ENCODE measurements around the gene BRINP1.
"Not testable (repeated sequence)": the region's sequence is repeated elsewhere in the genome, so short reads cannot be mapped to it uniquely, and the experiment has no call there.

The BRINP1 gene

GRCh38 chr9:119180897-119181296 is 188.3 kb downstream of the BRINP1 start:
- Histone ChIP-seq H3K27ac (no peak overlapping the region), H3K36me3 (no peaks in the 10 kb centered on the region), H3K27me3 (ENCODE audit: insufficient read depth, low read depth, severe bottlenecking) (no peaks in the 10 kb centered on the region), H3K9me3 (ENCODE audit: severe bottlenecking) (no peaks in the 10 kb centered on the region), H3K4me3 (ENCODE audit: low read depth, low read length) (no peak overlapping the region)
- DNase-seq: no peak
- TF ChIP-seq, protein P1, sequence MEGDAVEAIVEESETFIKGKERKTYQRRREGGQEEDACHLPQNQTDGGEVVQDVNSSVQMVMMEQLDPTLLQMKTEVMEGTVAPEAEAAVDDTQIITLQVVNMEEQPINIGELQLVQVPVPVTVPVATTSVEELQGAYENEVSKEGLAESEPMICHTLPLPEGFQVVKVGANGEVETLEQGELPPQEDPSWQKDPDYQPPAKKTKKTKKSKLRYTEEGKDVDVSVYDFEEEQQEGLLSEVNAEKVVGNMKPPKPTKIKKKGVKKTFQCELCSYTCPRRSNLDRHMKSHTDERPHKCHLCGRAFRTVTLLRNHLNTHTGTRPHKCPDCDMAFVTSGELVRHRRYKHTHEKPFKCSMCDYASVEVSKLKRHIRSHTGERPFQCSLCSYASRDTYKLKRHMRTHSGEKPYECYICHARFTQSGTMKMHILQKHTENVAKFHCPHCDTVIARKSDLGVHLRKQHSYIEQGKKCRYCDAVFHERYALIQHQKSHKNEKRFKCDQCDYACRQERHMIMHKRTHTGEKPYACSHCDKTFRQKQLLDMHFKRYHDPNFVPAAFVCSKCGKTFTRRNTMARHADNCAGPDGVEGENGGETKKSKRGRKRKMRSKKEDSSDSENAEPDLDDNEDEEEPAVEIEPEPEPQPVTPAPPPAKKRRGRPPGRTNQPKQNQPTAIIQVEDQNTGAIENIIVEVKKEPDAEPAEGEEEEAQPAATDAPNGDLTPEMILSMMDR (IDR thresholded peaks at IDR 0.05; ENCODE audit: low read depth, low read length): no peak

DNA sequence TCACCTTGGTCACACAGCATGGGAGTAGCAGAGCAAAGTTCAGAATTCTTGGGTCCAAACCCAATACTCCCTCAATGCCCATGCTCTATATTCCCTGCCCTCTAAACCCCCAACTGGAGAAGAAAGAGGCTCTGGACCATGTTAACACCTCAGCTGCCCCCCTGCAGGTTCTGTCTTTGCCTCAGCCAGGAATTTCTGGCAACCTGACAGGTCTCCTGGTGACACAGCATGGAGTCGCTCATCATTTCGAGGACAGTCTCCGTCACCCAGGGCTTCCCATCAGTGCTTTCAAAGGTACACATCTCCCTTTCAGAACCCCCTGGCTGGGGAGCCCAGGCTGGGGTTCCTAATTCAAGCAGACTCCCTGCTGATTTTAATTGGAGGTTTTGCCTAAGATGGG is 189.5 kb downstream of the BRINP1 start:
- DNase-seq: no peak
- no peak overlapping the region for H3K4me3 ChIP-seq (ENCODE audit: low read depth, low read length)
- no peak overlapping the region for H3K27ac ChIP-seq
- TF ChIP-seq, protein P1 (IDR thresholded peaks at IDR 0.05; ENCODE audit: low read depth, low read length): no peak
- H3K27me3 ChIP-seq (ENCODE audit: insufficient read depth, low read depth, severe bottlenecking): no peaks in the 10 kb centered on the region
- H3K36me3 ChIP-seq: no peaks in the 10 kb centered on the region
- no peaks in the 10 kb centered on the region for H3K9me3 ChIP-seq (ENCODE audit: severe bottlenecking)

DNA sequence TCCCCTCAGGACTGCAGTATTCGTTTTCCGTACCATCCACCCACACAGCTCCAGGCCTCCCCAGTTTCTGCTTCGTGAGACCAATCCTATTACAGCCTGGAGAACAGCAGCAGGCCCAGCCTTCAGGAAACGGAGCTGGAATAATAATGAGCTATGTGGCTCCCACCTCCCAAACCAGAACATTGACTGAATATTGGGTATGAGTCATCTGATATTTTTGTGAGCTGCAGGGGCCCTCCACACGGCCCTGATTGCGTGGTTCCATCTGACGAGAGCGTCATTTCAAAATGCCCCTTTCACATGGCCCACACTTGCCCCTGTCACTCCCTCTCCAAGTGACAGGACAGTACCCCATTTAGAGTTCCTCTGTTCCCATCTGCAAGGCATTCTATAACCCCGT is 192.0 kb downstream of the BRINP1 start:
- DNase-seq: no peak
- TF ChIP-seq, protein P1 (IDR thresholded peaks at IDR 0.05; ENCODE audit: low read depth, low read length): no peak
- Histone ChIP-seq H3K27me3 (ENCODE audit: insufficient read depth, low read depth, severe bottlenecking) (no peaks in the 10 kb centered on the region), H3K9me3 (ENCODE audit: severe bottlenecking) (no peaks in the 10 kb centered on the region), H3K27ac (no peak overlapping the region), H3K36me3 (no peaks in the 10 kb centered on the region), H3K4me3 (ENCODE audit: low read depth, low read length) (no peak overlapping the region)

DNA sequence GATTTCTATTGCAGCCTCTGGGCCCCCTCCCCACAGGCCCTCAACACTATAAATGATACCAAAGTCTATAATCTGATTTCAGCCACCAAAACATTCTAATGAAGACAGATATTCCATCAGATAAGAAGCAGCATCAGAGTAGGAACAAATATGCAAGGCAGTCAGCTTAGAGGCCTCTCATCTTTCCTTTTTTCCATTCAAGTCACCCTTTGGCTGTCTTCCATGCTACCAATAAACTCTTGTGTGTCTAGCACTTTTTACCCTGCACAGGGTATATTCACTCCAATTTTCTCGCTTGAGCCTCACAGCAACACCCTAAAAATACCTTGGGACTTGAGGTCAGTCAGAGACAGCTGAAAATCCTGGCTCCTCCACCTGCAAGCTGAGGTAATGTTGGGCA is 193.7 kb downstream of the BRINP1 start:
- no peaks in the 10 kb centered on the region for H3K27me3 ChIP-seq (ENCODE audit: insufficient read depth, low read depth, severe bottlenecking)
- H3K9me3 ChIP-seq (ENCODE audit: severe bottlenecking): no peaks in the 10 kb centered on the region
- H3K27ac ChIP-seq: no peak overlapping the region
- no peaks in the 10 kb centered on the region for H3K36me3 ChIP-seq
- DNase-seq: no peak
- no peak overlapping the region for H3K4me3 ChIP-seq (ENCODE audit: low read depth, low read length)
- TF ChIP-seq, protein P1 (IDR thresholded peaks at IDR 0.05; ENCODE audit: low read depth, low read length): no peak

DNA sequence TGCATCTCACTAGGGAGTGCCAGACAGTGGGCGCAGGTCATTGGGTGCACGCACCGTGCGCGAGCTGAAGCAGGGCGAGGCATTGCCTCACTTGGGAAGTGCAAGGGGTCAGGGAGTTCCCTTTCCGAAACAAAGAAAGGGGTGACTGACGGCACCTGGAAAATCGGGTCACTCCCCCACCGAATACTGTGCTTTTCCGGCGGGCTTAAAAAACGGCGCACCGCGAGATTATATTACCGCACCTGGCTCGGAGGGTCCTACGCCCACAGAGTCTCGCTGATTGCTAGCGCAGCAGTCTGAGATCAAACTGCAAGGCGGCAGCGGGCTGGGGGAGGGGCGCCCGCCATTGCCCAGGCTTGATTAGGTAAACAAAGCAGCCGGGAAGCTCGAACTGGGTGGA is 200.0 kb downstream of the BRINP1 start:
- not testable (repeated sequence) for H3K27me3 ChIP-seq (ENCODE audit: insufficient read depth, low read depth, severe bottlenecking); DNase-seq; H3K4me3 ChIP-seq (ENCODE audit: low read depth, low read length); H3K9me3 ChIP-seq (ENCODE audit: severe bottlenecking); H3K27ac ChIP-seq
- H3K36me3 ChIP-seq: peaks cover 12% of the 10 kb centered on the region

DNA sequence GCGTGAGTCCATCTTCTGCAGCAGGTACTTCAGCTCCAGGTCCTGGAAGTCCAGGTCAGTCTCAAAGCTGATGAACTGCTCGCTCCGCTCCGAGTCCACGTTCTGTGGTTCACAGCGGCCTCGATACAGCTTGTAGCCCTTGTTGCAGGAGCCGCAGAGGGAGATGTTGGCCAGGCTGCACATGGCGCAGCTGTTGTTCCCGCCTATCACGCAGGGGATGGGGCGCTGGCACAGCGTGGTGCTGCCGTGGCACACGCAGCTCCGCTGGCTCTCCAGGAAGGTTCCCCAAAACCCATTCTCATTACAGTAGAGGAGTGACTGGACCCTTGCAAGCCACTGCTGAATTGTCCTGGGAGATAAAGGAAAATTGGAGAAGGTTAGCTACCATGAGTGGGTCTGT is 201.4 kb downstream of the BRINP1 start:
- Histone ChIP-seq H3K27ac (no peak overlapping the region), H3K36me3 (peaks cover 12% of the 10 kb centered on the region), H3K4me3 (ENCODE audit: low read depth, low read length) (no peak overlapping the region), H3K9me3 (ENCODE audit: severe bottlenecking) (no peaks in the 10 kb centered on the region), H3K27me3 (ENCODE audit: insufficient read depth, low read depth, severe bottlenecking) (no peaks in the 10 kb centered on the region)
- TF ChIP-seq, protein P1 (IDR thresholded peaks at IDR 0.05; ENCODE audit: low read depth, low read length): no peak
- DNase-seq: no peak

Measured in WERI-Rb-1 (cell line).